GM21786 (cell line): ENCODE results near the gene ACOT7.

ENCODE experiments used
- ATAC-seq: cut with Tn5 transposase; IDR thresholded peaks from one replicate; pipeline ENCODE4 v1.9.1; 2021; ENCODE audit not compliant: unreplicated experiment

Gene ACOT7

GRCh38 chr1:6424619-6425593 lies 31.3 kb upstream of the ACOT7 start, which contains the start of gene ESPN:
Gene ESPN, plus strand, starts transcription at chr1:6424776. Its CDS starts 180 bp downstream, at chr1:6424956.
- ATAC-seq = no peak

- ATAC-seq = no peak
Measured at GRCh38 chr1:6424000-6424565, 30.5 kb upstream of the ACOT7 start.

GRCh38 chr1:6423321-6423999 lies 29.9 kb upstream of the ACOT7 start:
- ATAC-seq = no peak

GRCh38 chr1:6421266-6421665 lies 27.7 kb upstream of the ACOT7 start:
- no peak for ATAC-seq

GRCh38 chr1:6420454-6421042 lies 27.0 kb upstream of the ACOT7 start:
- no peak for ATAC-seq

DNA sequence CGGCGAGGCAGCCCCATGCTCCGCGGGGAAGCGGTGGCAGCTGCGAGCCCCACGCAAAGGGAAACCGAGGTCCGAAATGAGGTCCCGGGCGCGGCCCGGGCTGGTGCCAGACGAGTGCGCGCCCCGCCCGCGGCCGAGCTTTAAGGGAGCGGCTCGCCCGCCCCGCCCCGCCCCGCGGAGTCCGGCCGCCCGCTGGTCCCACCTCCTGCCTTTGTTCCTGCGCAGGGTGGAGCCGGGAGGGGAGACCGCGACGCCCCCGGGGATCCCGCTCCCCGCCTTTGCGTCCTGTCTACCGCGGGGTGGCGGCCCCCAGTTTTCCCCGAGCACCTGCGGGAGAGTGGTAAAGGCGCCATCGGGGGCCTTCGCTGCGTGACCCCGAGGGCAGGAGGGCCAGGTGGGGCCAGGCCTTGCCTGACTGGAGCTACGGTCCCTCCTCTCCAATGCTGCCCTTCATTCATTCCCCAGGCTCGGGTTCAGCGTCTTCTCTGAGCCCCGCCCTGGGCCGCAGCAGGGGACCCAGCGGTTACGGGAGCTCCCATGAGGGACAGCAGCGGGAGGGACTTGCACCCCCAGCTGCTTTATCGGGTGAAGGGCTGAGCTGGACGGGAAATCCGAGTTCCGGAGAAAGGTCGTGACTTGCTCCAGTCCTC lies 26.4 kb upstream of the ACOT7 start, which contains the start of gene HES2:
Gene HES2, minus strand, starts transcription at position 116 of the 650 bp plus-strand sequence. Its CDS starts 99 bp downstream, at position 17.
- ATAC-seq = no peak

GRCh38 chr1:6419397-6419803 lies 25.8 kb upstream of the ACOT7 start:
- ATAC-seq = no peak

DNA sequence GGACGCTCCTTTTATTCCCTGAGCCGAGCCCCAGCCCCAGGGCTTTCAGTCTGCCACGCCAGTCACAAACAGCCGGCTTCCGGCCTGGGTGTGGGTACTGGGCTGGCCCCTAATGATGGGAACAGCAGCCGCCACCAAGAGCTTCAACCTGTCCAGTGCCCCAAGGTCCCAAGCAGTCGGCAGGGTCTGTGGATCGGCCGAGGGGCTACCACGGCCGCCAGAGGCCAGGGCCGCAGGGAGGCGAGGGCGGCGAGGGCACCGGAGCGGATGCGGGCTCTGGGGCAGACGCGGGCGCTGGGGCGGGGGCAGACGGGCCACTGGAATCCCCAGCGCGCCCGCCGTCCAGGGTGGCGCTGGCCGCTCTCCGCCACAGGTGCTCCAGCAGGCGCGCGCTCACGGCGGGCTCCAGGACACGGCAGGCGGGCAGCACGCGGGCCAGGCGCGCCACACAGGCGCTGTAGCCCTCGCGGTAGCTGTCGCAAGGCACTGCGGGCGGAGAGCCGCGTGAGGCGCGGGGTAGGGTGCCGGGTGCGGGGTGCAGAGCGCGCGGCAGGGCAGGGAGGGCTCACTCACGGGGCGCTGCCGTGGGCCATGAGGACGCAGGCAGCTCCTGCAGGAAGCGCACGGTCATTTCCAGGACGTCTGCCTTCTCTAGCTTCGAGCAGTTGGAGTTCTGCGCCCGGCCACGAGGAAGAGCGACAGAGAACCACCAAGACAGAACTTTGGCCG lies 25.3 kb upstream of the ACOT7 start:
- no peak for ATAC-seq

- no peak for ATAC-seq
Measured at GRCh38 chr1:6417961-6418667, 24.5 kb upstream of the ACOT7 start.

GRCh38 chr1:6416906-6417305 lies 23.3 kb upstream of the ACOT7 start:
- no peak for ATAC-seq

DNA sequence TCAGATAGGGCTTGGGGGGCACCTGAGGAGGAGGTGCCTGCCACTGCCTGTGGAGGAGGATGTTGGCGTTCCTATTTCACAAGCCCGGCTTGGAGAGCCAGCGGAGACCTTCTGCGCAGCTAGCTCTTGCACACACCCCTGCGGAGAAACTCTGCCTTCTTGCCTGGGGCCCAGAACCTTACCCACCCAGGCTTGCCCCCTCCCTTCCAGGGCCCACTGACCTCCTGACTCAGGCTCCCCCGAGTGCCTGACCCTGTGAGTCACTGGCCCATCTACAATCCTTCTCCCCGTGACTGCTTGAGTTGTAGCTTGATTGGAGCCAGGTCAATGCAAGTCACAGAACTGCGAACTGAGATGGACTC lies 22.7 kb upstream of the ACOT7 start:
- no peak for ATAC-seq

GRCh38 chr1:6414881-6415626 lies 21.5 kb upstream of the ACOT7 start:
- ATAC-seq = no peak

DNA sequence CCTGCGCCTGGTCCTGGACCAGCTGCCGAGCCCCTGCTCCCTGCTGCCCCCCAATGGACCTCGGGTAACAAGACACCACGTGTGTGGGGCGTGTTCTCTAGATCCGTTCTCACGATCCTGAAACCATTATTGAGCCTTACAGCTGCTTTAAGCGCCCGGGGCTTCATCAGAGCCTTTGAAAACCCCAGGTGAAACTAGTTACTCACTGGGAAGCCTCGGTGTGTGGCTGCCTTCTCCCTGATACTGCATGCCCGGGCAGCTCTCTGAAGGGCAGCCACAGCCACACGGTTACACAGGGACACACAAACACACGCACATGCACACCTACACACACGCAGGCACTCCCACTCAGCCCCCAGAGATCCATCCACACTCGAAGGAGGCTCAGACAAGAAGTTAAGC lies 20.9 kb upstream of the ACOT7 start:
- ATAC-seq = no peak

DNA sequence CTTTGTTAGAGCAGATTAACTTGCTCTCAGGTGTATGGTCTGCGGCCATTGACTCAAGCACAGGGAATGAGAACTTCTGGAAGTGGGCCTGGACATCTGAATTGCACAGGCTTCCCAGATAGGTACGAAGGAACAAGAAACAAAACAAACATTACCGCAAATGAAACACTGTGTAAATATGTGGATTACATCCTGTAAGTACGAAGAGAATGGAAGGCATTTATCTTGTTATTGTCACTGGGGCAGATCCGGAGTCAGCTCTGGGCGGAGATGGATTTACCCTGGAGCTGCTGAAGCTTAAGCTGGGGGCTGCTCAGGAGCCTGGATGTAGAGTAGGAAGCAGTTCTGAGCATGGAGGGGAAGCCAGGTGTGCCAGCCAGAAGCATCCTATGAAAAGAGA lies 19.3 kb upstream of the ACOT7 start:
- ATAC-seq = no peak

DNA sequence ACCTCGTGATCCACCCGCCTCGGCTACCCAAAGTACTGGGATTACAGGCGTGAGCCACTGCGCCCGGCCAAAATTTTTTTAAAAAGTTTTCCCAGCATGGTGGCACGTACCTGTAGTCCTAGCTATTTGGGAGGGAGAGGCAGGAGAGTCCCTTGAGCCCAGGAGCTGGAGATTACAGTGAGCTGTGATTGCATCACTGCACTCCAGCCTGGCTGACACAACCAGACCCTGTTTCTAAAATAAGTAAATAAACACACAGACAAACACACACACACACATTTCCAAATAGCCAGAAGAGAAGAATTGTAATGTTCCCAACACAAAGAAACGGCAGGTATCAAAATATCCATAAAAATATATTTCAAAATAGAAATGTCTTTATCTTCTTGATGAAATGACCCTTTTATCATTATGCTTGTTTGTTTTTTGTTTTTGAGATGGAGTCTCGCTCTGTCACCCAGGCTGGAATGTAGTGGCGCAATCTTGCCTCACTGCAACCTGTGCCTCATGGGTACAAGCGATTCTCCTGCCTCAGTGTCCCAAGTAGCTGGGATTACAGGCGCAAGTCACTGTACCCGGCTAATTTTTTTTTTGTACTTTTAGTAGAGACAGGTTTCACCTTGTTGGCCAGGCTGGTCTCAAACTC lies 16.8 kb upstream of the ACOT7 start:
- no peak for ATAC-seq

- no peak for ATAC-seq
Measured at GRCh38 chr1:6409733-6410132, 16.2 kb upstream of the ACOT7 start.

DNA sequence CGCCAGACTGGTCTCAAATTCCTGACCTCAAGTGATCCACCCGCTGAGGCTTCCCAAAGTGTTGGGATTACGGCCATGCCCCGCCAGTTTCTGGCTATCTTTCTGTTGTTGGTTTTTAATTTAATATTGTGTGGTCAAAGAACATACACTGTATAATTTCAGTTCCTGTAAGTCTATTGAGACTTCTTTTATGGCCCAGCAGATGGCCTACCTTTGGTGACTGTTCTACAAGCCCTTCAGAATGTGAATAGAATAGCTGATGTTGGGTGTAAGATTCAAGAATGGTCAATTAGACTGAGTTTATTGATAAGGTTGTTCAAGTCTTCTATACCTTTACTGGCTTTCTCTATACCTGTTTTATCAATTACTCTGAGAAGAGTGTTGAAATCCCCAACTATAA lies 15.5 kb upstream of the ACOT7 start:
- ATAC-seq = no peak

DNA sequence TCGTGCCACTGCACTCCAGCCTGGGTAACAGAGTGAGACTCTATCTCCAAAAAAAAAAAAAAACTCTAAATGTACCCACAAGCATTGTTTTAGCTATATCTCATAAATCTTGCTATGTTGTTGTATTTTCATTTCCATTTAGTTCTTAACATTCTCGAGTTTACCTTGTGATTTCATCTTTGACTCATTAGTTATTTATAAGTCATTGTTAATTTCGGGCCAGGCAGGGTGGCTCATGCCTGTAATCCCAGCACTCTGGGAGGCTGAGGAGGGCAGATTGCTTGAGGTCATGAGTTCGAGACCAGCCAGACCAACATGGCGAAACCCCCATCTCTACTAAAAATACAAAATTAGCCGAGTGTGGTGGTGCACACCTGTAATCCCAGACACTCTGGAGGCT lies 14.5 kb upstream of the ACOT7 start:
- no peak for ATAC-seq
